ENCODE results near the gene ANGPTL3. TPM values are rescaled to one million over a fixed set of nuclear protein-coding genes. Genes with fewer than 3 reads are reported as not detected.
"Not testable (repeated sequence)": the region's sequence is repeated elsewhere in the genome, so short reads cannot be mapped to it uniquely, and the experiment has no call there.

The ANGPTL3 gene
- total and polyA plus RNA-seq, 5 donors from 2014 or later: not detected

DNA sequence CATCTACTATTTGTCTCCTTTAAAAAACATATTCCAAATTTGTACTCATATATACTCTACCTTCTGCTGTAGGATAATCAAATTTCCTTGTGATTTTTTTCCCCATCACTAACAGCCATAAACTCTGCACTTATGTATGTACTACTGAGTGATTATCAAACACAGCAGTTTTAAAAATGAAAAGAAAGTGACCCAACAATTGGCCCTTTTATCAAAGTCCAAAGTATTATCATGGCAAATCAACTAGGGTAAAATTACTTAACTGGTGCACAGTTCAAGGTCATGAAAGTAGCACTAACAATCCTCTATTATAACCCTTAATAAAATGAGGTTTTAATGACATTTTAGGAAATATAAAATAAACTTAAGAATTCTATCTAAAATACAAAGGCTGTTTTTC is 11.6 kb downstream of the ANGPTL3 start:
- no peak overlapping the region for H3K4me3 Mint-ChIP-seq
- H3K27ac Mint-ChIP-seq: no peak overlapping the region
- no peaks in the 10 kb centered on the region for H3K27me3 ChIP-seq (ENCODE audit: control insufficient read depth, insufficient read depth, low read length)
- ATAC-seq (ENCODE audit: low read depth in 2 of 2) (no peak), DNase-seq (no peak)
- no peaks in the 10 kb centered on the region for H3K36me3 ChIP-seq (ENCODE audit: control insufficient read depth, insufficient read depth, low read length)
- H3K27me3 Mint-ChIP-seq: no peaks in the 10 kb centered on the region
- H3K4me1 Mint-ChIP-seq: no peaks in the 10 kb centered on the region
- no peaks in the 10 kb centered on the region for H3K9me3 ChIP-seq (ENCODE audit: control insufficient read depth in 2 of 2, low read length in 2 of 2)
- H3K36me3 Mint-ChIP-seq: no peaks in the 10 kb centered on the region
- H3K27ac ChIP-seq (ENCODE audit: insufficient read depth, low read length, poor library complexity, severe bottlenecking): no peak overlapping the region
- no peak overlapping the region for H3K4me3 ChIP-seq (ENCODE audit: low read depth, low read length)
- H3K9me3 Mint-ChIP-seq: no peaks in the 10 kb centered on the region
- H3K4me1 ChIP-seq (ENCODE audit: control insufficient read depth, insufficient read depth, low read length, poor library complexity, severe bottlenecking): no peaks in the 10 kb centered on the region

DNA sequence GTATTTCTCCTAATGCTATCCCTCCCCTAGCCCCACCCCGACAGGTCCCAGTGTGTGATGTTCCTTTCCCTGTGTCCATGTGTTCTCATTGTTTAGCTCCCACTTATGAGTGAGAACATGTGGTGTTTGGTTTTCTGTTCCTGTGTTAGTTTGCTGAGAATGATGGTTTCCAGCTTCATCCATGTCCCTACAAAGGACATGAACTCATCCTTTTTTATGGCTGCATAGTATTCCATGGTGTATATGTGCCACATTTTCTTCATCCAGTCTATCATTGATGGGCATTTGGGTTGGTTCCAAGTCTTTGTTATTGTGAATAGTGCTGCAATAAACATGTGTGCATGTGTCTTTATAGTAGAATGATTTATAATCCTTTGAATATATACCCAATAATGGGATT is 13.3 kb downstream of the ANGPTL3 start:
- H3K4me3 Mint-ChIP-seq; ATAC-seq (ENCODE audit: low read depth in 2 of 2); H3K4me1 ChIP-seq (ENCODE audit: control insufficient read depth, insufficient read depth, low read length, poor library complexity, severe bottlenecking); H3K27me3 ChIP-seq (ENCODE audit: control insufficient read depth, insufficient read depth, low read length); H3K27me3 Mint-ChIP-seq; H3K4me3 ChIP-seq (ENCODE audit: low read depth, low read length); H3K36me3 Mint-ChIP-seq; H3K4me1 Mint-ChIP-seq; H3K9me3 Mint-ChIP-seq; H3K27ac Mint-ChIP-seq; DNase-seq; H3K36me3 ChIP-seq (ENCODE audit: control insufficient read depth, insufficient read depth, low read length); H3K27ac ChIP-seq (ENCODE audit: insufficient read depth, low read length, poor library complexity, severe bottlenecking); H3K9me3 ChIP-seq (ENCODE audit: control insufficient read depth in 2 of 2, low read length in 2 of 2): not testable (repeated sequence)

DNA sequence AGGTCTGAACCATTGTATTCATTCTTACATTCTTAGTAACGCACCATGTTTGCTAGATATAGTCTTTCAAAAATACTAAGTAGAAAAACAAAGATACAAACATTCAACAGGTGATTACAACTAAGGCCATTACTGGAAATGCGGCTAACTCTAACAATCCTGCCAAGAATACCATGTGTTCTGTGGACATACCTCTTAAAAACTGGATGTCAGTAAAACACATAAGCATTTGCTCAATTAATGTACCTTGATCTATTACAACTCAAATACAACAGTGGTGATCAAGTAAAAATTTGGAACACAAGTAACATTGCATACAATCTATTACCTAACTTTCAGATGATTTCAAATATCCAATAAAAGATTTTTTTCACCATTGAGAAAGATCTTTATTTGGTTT is 15.4 kb downstream of the ANGPTL3 start:
- no peaks in the 10 kb centered on the region for H3K27me3 Mint-ChIP-seq
- no peak for ATAC-seq (ENCODE audit: low read depth in 2 of 2)
- Histone ChIP-seq H3K27me3 (ENCODE audit: control insufficient read depth, insufficient read depth, low read length) (no peaks in the 10 kb centered on the region), H3K9me3 (ENCODE audit: control insufficient read depth in 2 of 2, low read length in 2 of 2) (no peaks in the 10 kb centered on the region), H3K27ac (ENCODE audit: insufficient read depth, low read length, poor library complexity, severe bottlenecking) (no peak overlapping the region), H3K4me3 (ENCODE audit: low read depth, low read length) (no peak overlapping the region), H3K4me1 (ENCODE audit: control insufficient read depth, insufficient read depth, low read length, poor library complexity, severe bottlenecking) (no peaks in the 10 kb centered on the region), H3K36me3 (ENCODE audit: control insufficient read depth, insufficient read depth, low read length) (no peaks in the 10 kb centered on the region)
- no peak overlapping the region for H3K27ac Mint-ChIP-seq
- no peak overlapping the region for H3K4me3 Mint-ChIP-seq
- H3K9me3 Mint-ChIP-seq: no peaks in the 10 kb centered on the region
- H3K4me1 Mint-ChIP-seq: no peaks in the 10 kb centered on the region
- no peak for DNase-seq
- no peaks in the 10 kb centered on the region for H3K36me3 Mint-ChIP-seq

DNA sequence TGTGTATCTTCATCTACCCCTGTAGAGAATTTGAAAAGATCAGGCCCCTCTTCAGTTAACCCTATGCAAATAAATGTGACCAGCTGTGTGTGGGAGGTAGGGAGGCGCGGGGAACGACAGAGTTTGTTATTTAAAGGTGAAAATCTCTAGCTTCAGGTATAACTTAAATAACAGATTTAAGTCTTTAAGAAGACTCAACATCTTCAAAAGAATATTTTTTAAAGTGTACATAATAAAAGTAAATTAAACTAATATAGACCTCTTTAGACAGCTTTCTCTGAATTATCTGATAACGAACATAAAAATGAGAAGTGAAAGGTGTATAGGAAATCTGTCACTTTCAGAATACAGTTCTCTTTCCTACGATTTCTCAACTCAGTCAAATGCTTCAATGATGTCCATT is 16.0 kb downstream of the ANGPTL3 start:
- Mint-ChIP-seq H3K4me1 (no peaks in the 10 kb centered on the region), H3K9me3 (no peaks in the 10 kb centered on the region), H3K36me3 (no peaks in the 10 kb centered on the region), H3K27ac (no peak overlapping the region), H3K4me3 (no peak overlapping the region), H3K27me3 (no peaks in the 10 kb centered on the region)
- H3K27me3 ChIP-seq (ENCODE audit: control insufficient read depth, insufficient read depth, low read length): no peaks in the 10 kb centered on the region
- H3K4me1 ChIP-seq (ENCODE audit: control insufficient read depth, insufficient read depth, low read length, poor library complexity, severe bottlenecking): no peaks in the 10 kb centered on the region
- ATAC-seq (ENCODE audit: low read depth in 2 of 2) (no peak), DNase-seq (no peak)
- no peak overlapping the region for H3K27ac ChIP-seq (ENCODE audit: insufficient read depth, low read length, poor library complexity, severe bottlenecking)
- no peaks in the 10 kb centered on the region for H3K36me3 ChIP-seq (ENCODE audit: control insufficient read depth, insufficient read depth, low read length)
- H3K9me3 ChIP-seq (ENCODE audit: control insufficient read depth in 2 of 2, low read length in 2 of 2): no peaks in the 10 kb centered on the region
- H3K4me3 ChIP-seq (ENCODE audit: low read depth, low read length): no peak overlapping the region

DNA sequence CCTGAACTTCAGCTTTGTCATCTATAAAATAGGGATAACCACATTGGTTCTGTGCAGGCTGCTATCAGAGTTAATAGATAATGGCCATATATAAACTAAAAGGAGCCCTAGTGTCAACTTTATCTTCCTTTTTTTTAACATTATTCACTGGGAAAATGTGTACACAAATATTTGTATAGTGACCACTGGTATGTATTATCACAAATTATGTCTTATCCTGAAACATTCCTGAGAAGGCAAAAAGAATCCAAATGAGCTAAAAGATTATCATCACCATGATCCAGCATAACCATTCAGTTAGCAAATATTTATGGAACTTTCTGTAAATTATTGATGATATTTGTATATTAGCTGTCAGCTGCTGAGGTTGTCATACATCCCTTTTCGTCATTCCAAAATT is 16.6 kb downstream of the ANGPTL3 start:
- H3K36me3 Mint-ChIP-seq: no peaks in the 10 kb centered on the region
- H3K4me1 Mint-ChIP-seq: no peaks in the 10 kb centered on the region
- no peak for DNase-seq
- H3K36me3 ChIP-seq (ENCODE audit: control insufficient read depth, insufficient read depth, low read length): no peaks in the 10 kb centered on the region
- H3K9me3 ChIP-seq (ENCODE audit: control insufficient read depth in 2 of 2, low read length in 2 of 2): no peaks in the 10 kb centered on the region
- no peaks in the 10 kb centered on the region for H3K27me3 ChIP-seq (ENCODE audit: control insufficient read depth, insufficient read depth, low read length)
- H3K27ac ChIP-seq (ENCODE audit: insufficient read depth, low read length, poor library complexity, severe bottlenecking): no peak overlapping the region
- H3K9me3 Mint-ChIP-seq: no peaks in the 10 kb centered on the region
- H3K27ac Mint-ChIP-seq: no peak overlapping the region
- H3K27me3 Mint-ChIP-seq: no peaks in the 10 kb centered on the region
- H3K4me3 Mint-ChIP-seq: no peak overlapping the region
- H3K4me3 ChIP-seq (ENCODE audit: low read depth, low read length): no peak overlapping the region
- ATAC-seq (ENCODE audit: low read depth in 2 of 2): no peak
- H3K4me1 ChIP-seq (ENCODE audit: control insufficient read depth, insufficient read depth, low read length, poor library complexity, severe bottlenecking): no peaks in the 10 kb centered on the region

DNA sequence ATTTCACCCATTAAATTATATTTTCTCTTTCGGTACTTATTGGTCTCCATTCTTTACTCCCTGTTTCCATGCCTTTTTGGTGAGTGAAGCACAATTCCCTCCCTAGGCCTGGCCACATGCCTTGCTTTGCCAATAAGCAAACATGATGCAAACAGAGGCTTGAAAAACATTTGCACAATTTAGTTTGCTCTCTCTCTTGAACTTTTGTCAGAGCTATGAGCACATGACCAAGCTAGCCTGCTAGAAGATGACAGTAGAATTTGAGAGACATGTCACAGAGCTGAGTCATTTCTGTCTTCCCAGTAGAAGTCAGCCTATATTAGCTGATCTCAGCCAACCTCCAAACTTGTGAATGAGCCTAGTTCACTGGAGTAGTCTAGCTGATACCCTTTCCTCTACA is 24.6 kb downstream of the ANGPTL3 start:
- ATAC-seq (ENCODE audit: low read depth in 2 of 2): no peak
- Mint-ChIP-seq H3K9me3 (no peaks in the 10 kb centered on the region), H3K36me3 (peaks cover 10% of the 10 kb centered on the region), H3K27me3 (no peaks in the 10 kb centered on the region), H3K27ac (peak overlapping the region in 1 of 3 donors; percentile 16), H3K4me3 (no peak overlapping the region), H3K4me1 (no peaks in the 10 kb centered on the region)
- H3K4me1 ChIP-seq (ENCODE audit: control insufficient read depth, insufficient read depth, low read length, poor library complexity, severe bottlenecking): no peaks in the 10 kb centered on the region
- peak in 1 of 3 donors; percentile 23 for DNase-seq
- no peak overlapping the region for H3K4me3 ChIP-seq (ENCODE audit: low read depth, low read length)
- H3K9me3 ChIP-seq (ENCODE audit: control insufficient read depth in 2 of 2, low read length in 2 of 2): no peaks in the 10 kb centered on the region
- no peaks in the 10 kb centered on the region for H3K36me3 ChIP-seq (ENCODE audit: control insufficient read depth, insufficient read depth, low read length)
- H3K27me3 ChIP-seq (ENCODE audit: control insufficient read depth, insufficient read depth, low read length): no peaks in the 10 kb centered on the region
- no peak overlapping the region for H3K27ac ChIP-seq (ENCODE audit: insufficient read depth, low read length, poor library complexity, severe bottlenecking)

DNA sequence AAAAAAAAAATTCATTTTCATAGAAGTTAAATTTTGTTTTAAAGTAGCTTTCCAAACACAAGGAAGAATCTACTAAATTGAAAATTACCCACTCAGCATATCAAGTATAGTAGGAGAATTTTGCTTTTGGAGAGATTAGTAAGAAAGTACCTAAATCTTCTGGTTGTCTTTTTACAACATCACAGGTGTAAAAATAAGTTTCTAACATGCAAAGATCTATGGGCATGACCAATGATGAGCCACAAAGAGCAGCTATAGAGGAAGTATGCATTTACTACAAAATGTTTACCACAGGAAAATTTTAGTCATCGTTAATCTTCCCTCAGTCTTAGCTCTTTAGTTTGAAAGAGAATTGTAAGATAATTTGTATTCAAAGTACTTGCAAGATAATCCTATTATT is 28.1 kb downstream of the ANGPTL3 start:
- Histone ChIP-seq H3K4me1 (ENCODE audit: control insufficient read depth, insufficient read depth, low read length, poor library complexity, severe bottlenecking) (no peaks in the 10 kb centered on the region), H3K9me3 (ENCODE audit: control insufficient read depth in 2 of 2, low read length in 2 of 2) (no peaks in the 10 kb centered on the region), H3K4me3 (ENCODE audit: low read depth, low read length) (no peak overlapping the region), H3K27me3 (ENCODE audit: control insufficient read depth, insufficient read depth, low read length) (no peaks in the 10 kb centered on the region), H3K27ac (ENCODE audit: insufficient read depth, low read length, poor library complexity, severe bottlenecking) (no peak overlapping the region), H3K36me3 (ENCODE audit: control insufficient read depth, insufficient read depth, low read length) (peaks cover 3% of the 10 kb centered on the region)
- Mint-ChIP-seq H3K4me1 (no peaks in the 10 kb centered on the region), H3K9me3 (no peaks in the 10 kb centered on the region), H3K4me3 (no peak overlapping the region), H3K27me3 (no peaks in the 10 kb centered on the region), H3K36me3 (peaks cover 12% of the 10 kb centered on the region), H3K27ac (no peak overlapping the region)
- ATAC-seq (ENCODE audit: low read depth in 2 of 2): no peak
- no peak for DNase-seq

DNA sequence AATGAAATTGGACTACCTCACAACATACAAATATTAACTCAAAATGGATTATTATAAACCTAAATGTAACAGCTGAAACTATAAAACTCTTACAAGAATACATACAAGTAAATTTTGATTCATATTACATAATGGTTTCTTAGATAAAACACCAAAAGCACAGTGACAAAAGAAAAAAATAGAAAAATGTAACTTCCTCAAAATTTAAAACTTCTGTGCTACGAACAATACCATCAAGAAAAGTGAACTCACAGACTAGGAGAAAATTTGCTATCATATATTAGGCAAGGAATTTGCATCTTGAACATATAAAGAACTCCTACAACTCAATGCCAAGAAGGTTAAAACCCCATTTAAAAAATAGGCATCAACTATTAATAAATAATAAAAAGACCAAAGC is 31.2 kb downstream of the ANGPTL3 start:
- no peaks in the 10 kb centered on the region for H3K27me3 Mint-ChIP-seq
- Histone ChIP-seq H3K4me1 (ENCODE audit: control insufficient read depth, insufficient read depth, low read length, poor library complexity, severe bottlenecking) (no peaks in the 10 kb centered on the region), H3K27me3 (ENCODE audit: control insufficient read depth, insufficient read depth, low read length) (no peaks in the 10 kb centered on the region), H3K4me3 (ENCODE audit: low read depth, low read length) (no peak overlapping the region), H3K36me3 (ENCODE audit: control insufficient read depth, insufficient read depth, low read length) (peaks cover 3% of the 10 kb centered on the region), H3K9me3 (ENCODE audit: control insufficient read depth in 2 of 2, low read length in 2 of 2) (no peaks in the 10 kb centered on the region), H3K27ac (ENCODE audit: insufficient read depth, low read length, poor library complexity, severe bottlenecking) (no peak overlapping the region)
- DNase-seq (no peak), ATAC-seq (ENCODE audit: low read depth in 2 of 2) (no peak)
- H3K4me3 Mint-ChIP-seq: no peak overlapping the region
- peaks cover 23% of the 10 kb centered on the region for H3K36me3 Mint-ChIP-seq
- H3K4me1 Mint-ChIP-seq: no peaks in the 10 kb centered on the region
- H3K27ac Mint-ChIP-seq: no peak overlapping the region
- H3K9me3 Mint-ChIP-seq: peaks cover 0 to 1% (median 0%) of the 10 kb centered on the region in 7 donors
